Ramos (cell line): ENCODE data around the gene IQCF2.
"Not testable (repeated sequence)": the region's sequence is repeated elsewhere in the genome, so short reads cannot be mapped to it uniquely, and the experiment has no call there.

Source experiments
- in situ Hi-C: fragments of 300-500 bp; cut with MboI; formaldehyde crosslinking; loops from one replicate; pipeline ENCODE4 v1.14.3; 2022; ENCODE audit warnings: low sequenced_read_pairs; ENCODE audit not compliant: unreplicated experiment

IQCF2 gene

GRCh38 chr3:51860703-51861665 lies at the start of gene IQCF2:
TSS of gene IQCF2 (plus strand) at chr3:51861615. CDS start at chr3:51861667, 52 bp downstream.
- in situ Hi-C loops = no loop called here

GRCh38 chr3:51813539-51813938 lies 47.9 kb upstream of the IQCF2 start:
- in situ Hi-C loops = no loop called here

- in situ Hi-C loops = no loop called here
Observed at GRCh38 chr3:51814034-51814433, 47.4 kb upstream of the IQCF2 start.

GRCh38 chr3:51815614-51816013 lies 45.8 kb upstream of the IQCF2 start:
- in situ Hi-C loops = no loop called here

- in situ Hi-C loops = no loop called here
Observed at GRCh38 chr3:51816723-51817122, 44.7 kb upstream of the IQCF2 start.

- in situ Hi-C loops = no loop called here
Observed at GRCh38 chr3:51817375-51817774, 44.0 kb upstream of the IQCF2 start.

- in situ Hi-C loops = no loop called here
Observed at GRCh38 chr3:51819151-51819550, 42.3 kb upstream of the IQCF2 start.

GRCh38 chr3:51819709-51820406 lies 41.6 kb upstream of the IQCF2 start:
- in situ Hi-C loops = no loop called here

GRCh38 chr3:51828297-51828696 lies 33.1 kb upstream of the IQCF2 start:
- in situ Hi-C loops = no loop called here

- in situ Hi-C loops = no loop called here
Observed at GRCh38 chr3:51830345-51830744, 31.1 kb upstream of the IQCF2 start.

- in situ Hi-C loops = no loop called here
Observed at GRCh38 chr3:51830836-51831385, 30.5 kb upstream of the IQCF2 start.

- in situ Hi-C loops = no loop called here
Observed at GRCh38 chr3:51836606-51837005, 24.8 kb upstream of the IQCF2 start.

- in situ Hi-C loops = no loop called here
Observed at GRCh38 chr3:51845129-51845528, 16.3 kb upstream of the IQCF2 start.

GRCh38 chr3:51855411-51855810 lies 6.0 kb upstream of the IQCF2 start:
- in situ Hi-C loops = not testable (repeated sequence)

GRCh38 chr3:51862886-51863285 lies 1.5 kb downstream of the IQCF2 start:
- in situ Hi-C loops = no loop called here

- in situ Hi-C loops = not testable (repeated sequence)
Observed at GRCh38 chr3:51868896-51869295, 7.5 kb downstream of the IQCF2 start.

- in situ Hi-C loops = no loop called here
Observed at GRCh38 chr3:51869304-51869703, 7.9 kb downstream of the IQCF2 start.

GRCh38 chr3:51873253-51873766 lies 11.9 kb downstream of the IQCF2 start:
- in situ Hi-C loops = no loop called here

- in situ Hi-C loops = no loop called here
Observed at GRCh38 chr3:51873876-51874275, 12.5 kb downstream of the IQCF2 start.

GRCh38 chr3:51874411-51874810 lies 13.0 kb downstream of the IQCF2 start:
- in situ Hi-C loops = no loop called here

- in situ Hi-C loops = no loop called here
Observed at GRCh38 chr3:51874889-51875288, 13.5 kb downstream of the IQCF2 start.
